Measurements from ENCODE around the gene TEX264.
"Not testable (repeated sequence)": the region's sequence is repeated elsewhere in the genome, so short reads cannot be mapped to it uniquely, and the experiment has no call there.

DNA sequence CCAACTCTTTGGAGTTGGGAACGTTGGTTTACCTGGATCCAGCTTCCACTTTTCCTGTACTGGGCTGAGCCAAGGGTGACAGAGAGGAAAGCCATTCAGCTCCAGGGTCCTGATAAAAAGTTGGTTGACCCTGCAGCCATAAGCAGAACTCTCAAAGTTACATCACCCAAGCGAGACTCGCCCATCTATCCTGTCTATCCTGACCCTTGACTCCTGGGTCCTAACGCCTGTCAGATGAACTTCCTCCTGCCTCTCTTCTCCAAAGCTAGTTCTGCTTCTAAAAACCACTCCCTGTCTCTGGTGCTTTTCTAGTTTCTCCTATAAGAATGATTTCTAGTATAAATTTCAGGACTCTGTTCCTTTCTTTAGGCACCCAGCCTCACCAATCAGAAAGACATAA, 71.9 kb downstream of the TEX264 start:
- not testable (repeated sequence) for TF ChIP-seq POLR2AphosphoS5 (IDR thresholded peaks at IDR 0.05; ENCODE audit: low read depth, low read length); POLR2A (IDR thresholded peaks at IDR 0.05; ENCODE audit: low read depth, low read length); TAF1 (IDR thresholded peaks at IDR 0.05; ENCODE audit: low read depth, low read length); PAX5 (IDR thresholded peaks at IDR 0.05; ENCODE audit: insufficient read depth, low read length, severe bottlenecking)

Measured in GM12891 (cell line).